ENCODE results near the gene ARSG. TPM values are rescaled to one million over a fixed set of nuclear protein-coding genes. Genes with fewer than 3 reads are reported as not detected.
"Not testable (repeated sequence)": the region's sequence is repeated elsewhere in the genome, so short reads cannot be mapped to it uniquely, and the experiment has no call there.

The ARSG gene
- polyA plus RNA-seq, 4 donors, result 0.81 to 1.6 (median 1.3) TPM; not detected in 1

DNA sequence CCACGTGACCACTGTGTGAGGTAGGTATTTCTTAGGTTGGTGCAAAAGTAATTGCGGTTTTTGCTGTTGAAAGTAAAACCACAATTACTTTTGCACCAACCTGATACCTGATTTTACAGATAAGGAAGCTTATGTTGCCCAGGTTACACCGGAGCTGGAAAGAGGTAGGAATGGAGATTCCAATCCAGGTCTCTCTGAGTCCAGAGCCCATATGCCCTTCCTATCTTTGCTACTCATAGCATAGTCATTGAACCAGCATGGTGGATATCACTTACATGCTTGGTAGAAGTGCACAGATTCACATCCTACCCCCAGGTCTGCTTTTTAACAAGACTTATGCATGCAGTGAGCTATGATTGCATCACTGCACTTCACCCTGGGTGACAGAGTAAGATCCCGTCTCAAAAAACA is 61.8 kb downstream of the ARSG start:
- Histone ChIP-seq H3K27ac (ENCODE audit: low read depth in 1 of 3, low read length in 2 of 3) (no peak overlapping the region), H3K9me3 (ENCODE audit: control insufficient read depth in 2 of 2, insufficient read depth in 1 of 2, low read depth in 1 of 2, low read length in 1 of 2) (no peaks in the 10 kb centered on the region), H3K4me1 (ENCODE audit: control insufficient read depth in 3 of 3, insufficient read depth in 2 of 3, low read depth in 1 of 3, low read length in 2 of 3) (no peaks in the 10 kb centered on the region), H3K27me3 (ENCODE audit: control insufficient read depth in 3 of 3, insufficient read depth in 3 of 3, low read length in 3 of 3) (no peaks in the 10 kb centered on the region), H3K36me3 (ENCODE audit: control insufficient read depth in 3 of 3, insufficient read depth in 2 of 3, low read depth in 1 of 3, low read length in 3 of 3) (no peaks in the 10 kb centered on the region), H3K4me3 (ENCODE audit: low read depth in 1 of 3, low read length in 3 of 3) (no peak overlapping the region)
- DNase-seq (peak in 1 of 2 donors; percentile 17), FAIRE-seq (no peak)
- 66 to 76% (median 70%) methylated on average over 4 of the region's 4 CpGs for WGBS, 3 donors

DNA sequence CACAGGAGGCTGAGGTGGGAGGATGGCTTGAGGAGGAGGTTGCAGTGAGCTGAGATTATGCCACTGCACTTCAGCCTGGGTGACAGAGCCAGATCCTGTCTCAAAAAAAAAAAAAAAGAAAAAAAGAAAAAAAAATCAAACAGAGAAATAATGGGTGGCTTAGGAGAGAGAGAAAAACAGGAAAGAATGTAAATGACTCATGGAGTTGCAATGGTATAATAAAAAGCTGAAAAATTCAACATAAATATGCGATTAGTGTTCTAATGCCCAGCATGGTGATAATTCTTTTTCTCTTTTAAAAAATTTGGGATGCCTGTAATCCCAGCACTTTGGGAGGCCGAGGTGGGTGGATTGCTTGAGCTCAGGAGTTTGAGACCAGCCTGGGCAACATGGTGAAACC is 63.0 kb downstream of the ARSG start:
- not testable (repeated sequence) for H3K27me3 ChIP-seq (ENCODE audit: control insufficient read depth in 3 of 3, insufficient read depth in 3 of 3, low read length in 3 of 3); H3K36me3 ChIP-seq (ENCODE audit: control insufficient read depth in 3 of 3, insufficient read depth in 2 of 3, low read depth in 1 of 3, low read length in 3 of 3); H3K9me3 ChIP-seq (ENCODE audit: control insufficient read depth in 2 of 2, insufficient read depth in 1 of 2, low read depth in 1 of 2, low read length in 1 of 2); DNase-seq; H3K4me1 ChIP-seq (ENCODE audit: control insufficient read depth in 3 of 3, insufficient read depth in 2 of 3, low read depth in 1 of 3, low read length in 2 of 3); FAIRE-seq; H3K4me3 ChIP-seq (ENCODE audit: low read depth in 1 of 3, low read length in 3 of 3); H3K27ac ChIP-seq (ENCODE audit: low read depth in 1 of 3, low read length in 2 of 3)
- WGBS, 3 donors, result 73 to 94% (median 83%) methylated on average over 2 of the region's 2 CpGs

DNA sequence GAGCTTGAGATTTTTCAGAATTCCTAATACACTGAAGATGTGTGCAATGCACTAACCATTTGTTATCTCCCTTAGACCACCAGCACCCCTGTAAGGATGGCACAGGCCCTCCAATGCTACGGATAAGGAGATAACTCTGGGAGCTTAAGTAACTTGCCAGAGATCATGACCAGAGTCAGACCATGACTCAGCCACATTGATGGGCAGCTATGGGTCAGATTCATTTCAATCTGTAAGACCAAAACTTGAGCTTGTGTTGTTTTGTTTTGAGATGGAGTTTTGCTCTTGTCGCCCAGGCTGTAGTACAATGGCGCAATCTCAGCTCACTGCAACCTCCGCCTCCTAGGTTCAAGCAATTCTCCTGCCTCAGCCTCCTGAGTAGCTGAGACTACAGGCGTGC is 63.8 kb downstream of the ARSG start:
- not testable (repeated sequence) for H3K4me3 ChIP-seq (ENCODE audit: low read depth in 1 of 3, low read length in 3 of 3); H3K9me3 ChIP-seq (ENCODE audit: control insufficient read depth in 2 of 2, insufficient read depth in 1 of 2, low read depth in 1 of 2, low read length in 1 of 2); H3K4me1 ChIP-seq (ENCODE audit: control insufficient read depth in 3 of 3, insufficient read depth in 2 of 3, low read depth in 1 of 3, low read length in 2 of 3); H3K36me3 ChIP-seq (ENCODE audit: control insufficient read depth in 3 of 3, insufficient read depth in 2 of 3, low read depth in 1 of 3, low read length in 3 of 3); DNase-seq; H3K27ac ChIP-seq (ENCODE audit: low read depth in 1 of 3, low read length in 2 of 3); H3K27me3 ChIP-seq (ENCODE audit: control insufficient read depth in 3 of 3, insufficient read depth in 3 of 3, low read length in 3 of 3); FAIRE-seq
- WGBS, 3 donors, result 82 to 94% (median 86%) methylated on average over 5 of the region's 5 CpGs

DNA sequence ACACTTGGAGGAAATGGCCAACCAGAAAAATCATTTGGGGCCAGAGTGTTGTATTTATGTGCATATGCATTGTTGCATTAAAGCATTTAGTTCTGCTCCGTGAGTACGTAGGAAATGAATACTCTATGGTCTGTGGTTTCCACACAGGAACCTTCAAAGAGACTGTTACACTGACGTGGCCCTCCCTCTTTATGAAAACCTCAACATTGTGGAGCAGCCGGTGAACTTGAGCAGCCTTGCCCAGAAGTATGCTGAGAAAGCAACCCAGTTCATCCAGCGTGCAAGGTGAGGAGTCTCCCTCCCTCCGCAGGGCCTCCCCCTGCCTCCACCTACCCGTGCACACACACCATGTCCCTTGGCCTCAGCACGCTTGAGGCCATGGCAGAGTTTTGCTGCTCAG is 65.2 kb downstream of the ARSG start:
- WGBS, 3 donors, result 68 to 81% (median 77%) methylated on average over 8 of the region's 8 CpGs
- peak in 1 of 2 donors; percentile 69 for DNase-seq

GRCh38 chr17:68356949-68357455 is 65.7 kb downstream of the ARSG start:
- peak overlapping the region in 1 of 3 donors; percentile 22 for H3K27ac ChIP-seq (ENCODE audit: low read depth in 1 of 3, low read length in 2 of 3)
- no peaks in the 10 kb centered on the region for H3K27me3 ChIP-seq (ENCODE audit: control insufficient read depth in 3 of 3, insufficient read depth in 3 of 3, low read length in 3 of 3)
- no peaks in the 10 kb centered on the region for H3K36me3 ChIP-seq (ENCODE audit: control insufficient read depth in 3 of 3, insufficient read depth in 2 of 3, low read depth in 1 of 3, low read length in 3 of 3)
- no peak overlapping the region for H3K4me3 ChIP-seq (ENCODE audit: low read depth in 1 of 3, low read length in 3 of 3)
- H3K4me1 ChIP-seq (ENCODE audit: control insufficient read depth in 3 of 3, insufficient read depth in 2 of 3, low read depth in 1 of 3, low read length in 2 of 3), result no peaks in the 10 kb centered on the region
- H3K9me3 ChIP-seq (ENCODE audit: control insufficient read depth in 2 of 2, insufficient read depth in 1 of 2, low read depth in 1 of 2, low read length in 1 of 2), result no peaks in the 10 kb centered on the region
- DNase-seq (no peak), FAIRE-seq (no peak)
- 83 to 88% (median 83%) methylated on average over 3 of the region's 3 CpGs for WGBS, 3 donors

More for the DNA sequence above, 65.2 kb downstream of the ARSG start:
- Histone ChIP-seq H3K27me3 (ENCODE audit: control insufficient read depth in 3 of 3, insufficient read depth in 3 of 3, low read length in 3 of 3) (no peaks in the 10 kb centered on the region), H3K4me1 (ENCODE audit: control insufficient read depth in 3 of 3, insufficient read depth in 2 of 3, low read depth in 1 of 3, low read length in 2 of 3) (no peaks in the 10 kb centered on the region), H3K9me3 (ENCODE audit: control insufficient read depth in 2 of 2, insufficient read depth in 1 of 2, low read depth in 1 of 2, low read length in 1 of 2) (no peaks in the 10 kb centered on the region), H3K4me3 (ENCODE audit: low read depth in 1 of 3, low read length in 3 of 3) (no peak overlapping the region), H3K36me3 (ENCODE audit: control insufficient read depth in 3 of 3, insufficient read depth in 2 of 3, low read depth in 1 of 3, low read length in 3 of 3) (no peaks in the 10 kb centered on the region), H3K27ac (ENCODE audit: low read depth in 1 of 3, low read length in 2 of 3) (peak overlapping the region in 1 of 3 donors; percentile 22)
- no peak for FAIRE-seq

GRCh38 chr17:68357886-68358285 is 66.6 kb downstream of the ARSG start:
- no peaks in the 10 kb centered on the region for H3K9me3 ChIP-seq (ENCODE audit: control insufficient read depth in 2 of 2, insufficient read depth in 1 of 2, low read depth in 1 of 2, low read length in 1 of 2)
- no peak overlapping the region for H3K4me3 ChIP-seq (ENCODE audit: low read depth in 1 of 3, low read length in 3 of 3)
- no peak overlapping the region for H3K27ac ChIP-seq (ENCODE audit: low read depth in 1 of 3, low read length in 2 of 3)
- DNase-seq (no peak), FAIRE-seq (no peak)
- WGBS, 3 donors, result 88 to 90% (median 88%) methylated on average over 4 of the region's 4 CpGs
- no peaks in the 10 kb centered on the region for H3K27me3 ChIP-seq (ENCODE audit: control insufficient read depth in 3 of 3, insufficient read depth in 3 of 3, low read length in 3 of 3)
- no peaks in the 10 kb centered on the region for H3K36me3 ChIP-seq (ENCODE audit: control insufficient read depth in 3 of 3, insufficient read depth in 2 of 3, low read depth in 1 of 3, low read length in 3 of 3)
- no peaks in the 10 kb centered on the region for H3K4me1 ChIP-seq (ENCODE audit: control insufficient read depth in 3 of 3, insufficient read depth in 2 of 3, low read depth in 1 of 3, low read length in 2 of 3)

DNA sequence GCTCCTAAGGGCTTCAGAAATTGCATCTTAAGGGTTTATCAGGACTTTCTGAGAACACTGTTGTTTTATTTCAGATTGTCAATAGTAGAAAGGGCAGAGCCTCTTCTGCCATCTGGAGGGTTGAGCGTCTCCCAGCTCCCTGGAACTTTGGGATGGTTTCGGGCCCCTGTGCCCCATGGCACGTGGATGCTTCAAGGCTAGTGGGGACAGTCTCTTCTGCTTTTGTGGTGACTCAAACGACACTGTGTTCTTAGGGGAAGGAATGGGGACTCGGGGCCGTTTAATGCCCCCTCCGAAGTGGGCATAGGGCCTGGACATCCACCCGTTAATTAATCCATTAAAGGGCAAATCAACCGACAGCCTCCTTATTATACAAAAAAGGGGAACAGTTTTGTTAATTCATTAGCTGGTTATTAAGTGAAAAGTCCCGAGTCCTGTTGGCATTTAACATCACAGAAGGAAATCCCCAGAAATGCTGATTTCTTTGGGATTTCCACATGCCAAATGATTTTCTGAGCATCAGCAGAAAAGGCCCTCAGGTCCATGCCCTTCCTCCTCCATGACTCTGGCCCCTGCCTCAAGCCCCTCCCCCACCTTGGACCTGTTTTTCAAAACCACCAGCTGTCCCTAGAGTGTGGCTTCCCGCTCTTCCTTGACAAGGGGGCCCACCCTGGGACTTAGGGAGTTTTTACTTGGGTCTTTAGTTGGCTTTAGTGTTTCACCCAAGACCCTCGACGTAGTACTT is 68.7 kb downstream of the ARSG start:
- no peak for FAIRE-seq
- no peak for DNase-seq
- Histone ChIP-seq H3K27me3 (ENCODE audit: control insufficient read depth in 3 of 3, insufficient read depth in 3 of 3, low read length in 3 of 3) (no peaks in the 10 kb centered on the region), H3K27ac (ENCODE audit: low read depth in 1 of 3, low read length in 2 of 3) (no peak overlapping the region), H3K9me3 (ENCODE audit: control insufficient read depth in 2 of 2, insufficient read depth in 1 of 2, low read depth in 1 of 2, low read length in 1 of 2) (no peaks in the 10 kb centered on the region), H3K4me3 (ENCODE audit: low read depth in 1 of 3, low read length in 3 of 3) (no peak overlapping the region), H3K4me1 (ENCODE audit: control insufficient read depth in 3 of 3, insufficient read depth in 2 of 3, low read depth in 1 of 3, low read length in 2 of 3) (no peaks in the 10 kb centered on the region), H3K36me3 (ENCODE audit: control insufficient read depth in 3 of 3, insufficient read depth in 2 of 3, low read depth in 1 of 3, low read length in 3 of 3) (no peaks in the 10 kb centered on the region)
- 83 to 86% (median 85%) methylated on average over 13 of the region's 13 CpGs for WGBS, 3 donors

- H3K9me3 ChIP-seq (ENCODE audit: control insufficient read depth in 2 of 2, insufficient read depth in 1 of 2, low read depth in 1 of 2, low read length in 1 of 2), result no peaks in the 10 kb centered on the region
- no peaks in the 10 kb centered on the region for H3K4me1 ChIP-seq (ENCODE audit: control insufficient read depth in 3 of 3, insufficient read depth in 2 of 3, low read depth in 1 of 3, low read length in 2 of 3)
- DNase-seq (no peak), FAIRE-seq (no peak)
- H3K36me3 ChIP-seq (ENCODE audit: control insufficient read depth in 3 of 3, insufficient read depth in 2 of 3, low read depth in 1 of 3, low read length in 3 of 3), result no peaks in the 10 kb centered on the region
- no peak overlapping the region for H3K27ac ChIP-seq (ENCODE audit: low read depth in 1 of 3, low read length in 2 of 3)
- H3K4me3 ChIP-seq (ENCODE audit: low read depth in 1 of 3, low read length in 3 of 3), result no peak overlapping the region
- peaks cover 0 to 2% (median 0%) of the 10 kb centered on the region in 3 donors for H3K27me3 ChIP-seq (ENCODE audit: control insufficient read depth in 3 of 3, insufficient read depth in 3 of 3, low read length in 3 of 3)
- WGBS, 3 donors, result 85 to 95% (median 94%) methylated on average over 2 of the region's 2 CpGs
Observed at GRCh38 chr17:68365469-68365868, 74.2 kb downstream of the ARSG start.

DNA sequence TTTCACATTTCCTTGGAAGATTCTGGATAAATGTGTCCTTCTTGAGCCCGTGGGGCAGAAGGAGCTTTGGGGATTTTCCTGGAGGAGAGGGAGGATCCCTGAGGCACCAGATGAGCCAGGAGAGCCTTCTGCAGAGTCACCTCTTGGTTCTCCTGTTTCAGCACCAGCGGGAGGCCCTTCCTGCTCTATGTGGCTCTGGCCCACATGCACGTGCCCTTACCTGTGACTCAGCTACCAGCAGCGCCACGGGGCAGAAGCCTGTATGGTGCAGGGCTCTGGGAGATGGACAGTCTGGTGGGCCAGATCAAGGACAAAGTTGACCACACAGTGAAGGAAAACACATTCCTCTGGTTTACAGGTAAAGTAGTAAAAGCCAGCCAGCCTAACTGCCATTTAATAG is 77.1 kb downstream of the ARSG start:
- H3K27ac ChIP-seq (ENCODE audit: low read depth in 1 of 3, low read length in 2 of 3), result no peak overlapping the region
- no peaks in the 10 kb centered on the region for H3K9me3 ChIP-seq (ENCODE audit: control insufficient read depth in 2 of 2, insufficient read depth in 1 of 2, low read depth in 1 of 2, low read length in 1 of 2)
- H3K27me3 ChIP-seq (ENCODE audit: control insufficient read depth in 3 of 3, insufficient read depth in 3 of 3, low read length in 3 of 3), result peaks cover 0 to 2% (median 0%) of the 10 kb centered on the region in 3 donors
- no peaks in the 10 kb centered on the region for H3K4me1 ChIP-seq (ENCODE audit: control insufficient read depth in 3 of 3, insufficient read depth in 2 of 3, low read depth in 1 of 3, low read length in 2 of 3)
- DNase-seq, result no peak
- 80 to 89% (median 87%) methylated on average over 5 of the region's 5 CpGs for WGBS, 3 donors
- no peak for FAIRE-seq
- H3K4me3 ChIP-seq (ENCODE audit: low read depth in 1 of 3, low read length in 3 of 3), result no peak overlapping the region
- H3K36me3 ChIP-seq (ENCODE audit: control insufficient read depth in 3 of 3, insufficient read depth in 2 of 3, low read depth in 1 of 3, low read length in 3 of 3), result no peaks in the 10 kb centered on the region

Measured in small intestine (tissue), 7 donors.